DOHH2 (cell line): Measurements from ENCODE around the gene PTP4A2.

Experiments
- EZH2phosphoT487 ChIP-seq: fragments of 200-600 bp; sonication (generic); IDR thresholded peaks from 2 replicates; pipeline ENCODE4 v1.6.1; 2017; ENCODE audit warnings: borderline replicate concordance, mild to moderate bottlenecking, antibody characterized with exemption, low read length, moderate library complexity, mixed read lengths
- TF ChIP-seq, protein P1 (sequence below): fragments of 200-600 bp; sonication (generic); IDR thresholded peaks from one replicate; pipeline ENCODE4 v1.5.1; 2014; ENCODE audit warnings: antibody characterized with exemption, mild to moderate bottlenecking, low read depth, low read length; ENCODE audit not compliant: poor library complexity, severe bottlenecking

DNA sequence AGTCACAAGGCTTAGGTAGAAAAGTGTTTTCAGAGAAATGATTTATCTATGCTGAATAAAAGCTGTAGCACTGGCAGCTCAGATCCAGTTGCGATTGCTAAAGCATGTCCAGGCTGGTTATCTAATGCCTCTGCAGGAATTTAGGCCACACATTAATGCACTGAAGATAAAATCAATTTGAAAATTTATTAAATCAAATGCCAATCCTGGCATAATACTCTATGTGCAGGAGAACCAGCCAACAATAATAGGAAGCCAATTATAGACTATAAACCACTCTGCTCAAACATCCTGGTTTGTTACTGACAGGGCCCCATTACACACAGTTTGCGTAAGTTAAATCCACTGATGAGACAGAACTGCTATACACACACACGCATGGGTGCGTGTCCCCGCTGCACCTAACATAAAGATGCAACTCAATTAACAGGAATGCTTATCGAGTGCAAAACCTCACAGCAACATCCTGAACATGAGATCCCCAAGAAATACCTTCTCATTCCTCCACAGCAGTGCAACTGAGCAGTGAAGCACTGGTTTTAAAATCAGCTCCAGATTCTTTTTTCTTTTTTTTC, 40.6 kb downstream of the PTP4A2 start:
- TF ChIP-seq, protein P1, sequence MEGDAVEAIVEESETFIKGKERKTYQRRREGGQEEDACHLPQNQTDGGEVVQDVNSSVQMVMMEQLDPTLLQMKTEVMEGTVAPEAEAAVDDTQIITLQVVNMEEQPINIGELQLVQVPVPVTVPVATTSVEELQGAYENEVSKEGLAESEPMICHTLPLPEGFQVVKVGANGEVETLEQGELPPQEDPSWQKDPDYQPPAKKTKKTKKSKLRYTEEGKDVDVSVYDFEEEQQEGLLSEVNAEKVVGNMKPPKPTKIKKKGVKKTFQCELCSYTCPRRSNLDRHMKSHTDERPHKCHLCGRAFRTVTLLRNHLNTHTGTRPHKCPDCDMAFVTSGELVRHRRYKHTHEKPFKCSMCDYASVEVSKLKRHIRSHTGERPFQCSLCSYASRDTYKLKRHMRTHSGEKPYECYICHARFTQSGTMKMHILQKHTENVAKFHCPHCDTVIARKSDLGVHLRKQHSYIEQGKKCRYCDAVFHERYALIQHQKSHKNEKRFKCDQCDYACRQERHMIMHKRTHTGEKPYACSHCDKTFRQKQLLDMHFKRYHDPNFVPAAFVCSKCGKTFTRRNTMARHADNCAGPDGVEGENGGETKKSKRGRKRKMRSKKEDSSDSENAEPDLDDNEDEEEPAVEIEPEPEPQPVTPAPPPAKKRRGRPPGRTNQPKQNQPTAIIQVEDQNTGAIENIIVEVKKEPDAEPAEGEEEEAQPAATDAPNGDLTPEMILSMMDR, result no peak
- no peak for TF ChIP-seq EZH2phosphoT487
